GM12878 (cell line): ENCODE data around the gene SPP2. TPM values are rescaled to one million over a fixed set of nuclear protein-coding genes. Genes with fewer than 3 reads are reported as not detected.
A peak's percentile ranks its signal among the peaks of the same experiment; 100 is the strongest.

Source experiments
- ATAC-seq: fragments of 200-7000 bp; cut with Tn5 transposase; 3 replicates; pipeline ENCODE4 v1.9.1; 2020; ENCODE audit warnings: mild to moderate bottlenecking, moderate library complexity
- BruUV-seq: library from RNA; stranded (reverse); fragments of 400-500 nt; replicated peaks from 2 replicates; lab custom pipeline; 2021; lab: Mats Ljungman, UMichigan
- CTCF ChIA-PET: fragments of 300-600 bp; sonication (Branson Sonifier 250); formaldehyde crosslinking; extraction: SDS; loops from one replicate; lab custom pipeline; 2021; ENCODE audit warnings: inconsistent platforms; lab: Yijun Ruan, JAX
- POLR2A ChIA-PET: fragments of 350-600 bp; formaldehyde crosslinking; extraction: SDS; loops from one replicate; lab custom pipeline; 2021; ENCODE audit warnings: inconsistent platforms; lab: Charles Lee
- RAD21 ChIA-PET: fragments of 300-600 bp; sonication (Branson Sonifier 250); formaldehyde crosslinking; loops from one replicate; lab custom pipeline; 2023; ENCODE audit warnings: antibody characterized with exemption; ENCODE audit not compliant: unreplicated experiment; lab: Charles Lee
- SMC1A ChIA-PET: fragments of 300-600 bp; sonication (Branson Sonifier 250); formaldehyde crosslinking; loops from one replicate; lab custom pipeline; 2023; ENCODE audit not compliant: unreplicated experiment, uncharacterized antibody; lab: Charles Lee
- DNase-seq: peaks from one replicate; pipeline ENCODE4 v3.0.0-alpha.2; 2011; ENCODE audit warnings: low read depth, low spot score
- FAIRE-seq: peaks from 3 replicates; lab custom pipeline; 2011; peaks lifted over from hg19 to GRCh38; lab: Jason Lieb, UNC
- H2AFZ ChIP-seq: 2 replicates; pipeline ENCODE4 v1.6.0; 2011; ENCODE audit warnings: low read depth, low read length, control low read depth; ENCODE audit not compliant: control insufficient read depth
- H3K27ac ChIP-seq: 2 replicates; pipeline ENCODE4 v1.5.1; 2011; ENCODE audit warnings: control low read depth; ENCODE audit not compliant: control insufficient read depth, insufficient read depth
- H3K27me3 ChIP-seq, 2 experiments: replicated peaks in 1 of 2; 2 replicates each; pipeline versions ENCODE4 v1.6.0 to v1.6.1; 2011; ENCODE audit warnings: low read length in 1 of 2; ENCODE audit not compliant: control insufficient read depth in 2 of 2, insufficient read depth in 2 of 2
- H3K36me3 ChIP-seq, 2 experiments: 2 replicates each; pipeline ENCODE4 v1.5.1; 2011; ENCODE audit warnings: low read length in 1 of 2; ENCODE audit not compliant: control insufficient read depth in 2 of 2, insufficient read depth in 2 of 2
- H3K4me1 ChIP-seq: 2 replicates; pipeline ENCODE4 v1.6.1; 2011; ENCODE audit warnings: mild to moderate bottlenecking, low read length, moderate library complexity, mixed read lengths; ENCODE audit not compliant: control insufficient read depth, insufficient read depth
- H3K4me2 ChIP-seq: 2 replicates; pipeline ENCODE4 v1.6.0; 2011; ENCODE audit warnings: control low read depth; ENCODE audit not compliant: control insufficient read depth, insufficient read depth
- H3K4me3 ChIP-seq: fragments of 200-600 bp; sonication (generic); 2 replicates; pipeline ENCODE4 v1.5.1; 2016
- H3K79me2 ChIP-seq: 2 replicates; pipeline ENCODE4 v1.6.0; 2011; ENCODE audit warnings: low read length; ENCODE audit not compliant: control insufficient read depth, insufficient read depth
- H3K9ac ChIP-seq: 2 replicates; pipeline ENCODE4 v1.8.0; 2011; ENCODE audit warnings: low read length, control low read depth, mixed read lengths; ENCODE audit not compliant: control insufficient read depth, insufficient read depth
- H3K9me3 ChIP-seq: replicated peaks from 3 replicates; pipeline ENCODE4 v1.5.1; 2011; ENCODE audit warnings: mild to moderate bottlenecking, low read length; ENCODE audit not compliant: control insufficient read depth, insufficient read depth
- H4K20me1 ChIP-seq: 2 replicates; pipeline ENCODE4 v1.6.0; 2011; ENCODE audit not compliant: control insufficient read depth, insufficient read depth
- ATF7 ChIP-seq: fragments of 450-650 bp; IDR thresholded peaks from 2 replicates; pipeline ENCODE4 v1.6.1; 2016; ENCODE audit warnings: low read depth, mild to moderate bottlenecking
- CEBPB ChIP-seq, 2 experiments: fragments of 150-350 bp in 1 of 2; IDR thresholded peaks; 2 replicates each; pipeline ENCODE4 v1.6.1; 2012 to 2014; ENCODE audit warnings: low read depth in 2 of 2, low read length in 2 of 2, borderline replicate concordance in 1 of 2, inconsistent platforms in 1 of 2
- HDAC6 ChIP-seq: fragments of 200-600 bp; sonication (generic); IDR thresholded peaks from one replicate; pipeline ENCODE4 v1.8.0; 2017; ENCODE audit warnings: antibody characterized with exemption; ENCODE audit not compliant: unreplicated experiment
- MYB ChIP-seq: fragments of 150-350 bp; IDR thresholded peaks from 2 replicates; pipeline ENCODE4 v1.6.1; 2014; ENCODE audit warnings: mild to moderate bottlenecking, low read depth, low read length, borderline replicate concordance
- POLR2A ChIP-seq: IDR thresholded peaks from 2 replicates; pipeline ENCODE4 v1.6.1; 2011; ENCODE audit warnings: low read depth, mild to moderate bottlenecking, low read length
- SIX5 ChIP-seq: IDR thresholded peaks from 2 replicates; pipeline ENCODE4 v1.6.1; 2011; ENCODE audit warnings: mild to moderate bottlenecking, low read depth, low read length, moderate library complexity; ENCODE audit not compliant: severe bottlenecking
- TARDBP ChIP-seq: IDR thresholded peaks from 2 replicates; pipeline ENCODE4 v1.6.1; 2016; ENCODE audit warnings: borderline replicate concordance
- TBL1XR1 ChIP-seq: IDR thresholded peaks from 2 replicates; pipeline ENCODE4 v1.6.1; 2012; ENCODE audit warnings: low read depth, low read length, improper control_type of control experiment
- ZBED1 ChIP-seq: IDR thresholded peaks from 2 replicates; pipeline ENCODE4 v1.6.1; 2016; ENCODE audit warnings: borderline replicate concordance
- ZNF274 ChIP-seq: IDR thresholded peaks from one replicate; pipeline ENCODE4 v1.8.0; 2011; ENCODE audit not compliant: insufficient read length, insufficient read depth
- WGBS: methylation state at CpG from one replicate; pipeline ENCODE4 v1.1.6; 2016; ENCODE audit warnings: low lambda C conversion rate; ENCODE audit not compliant: insufficient replicate concordance, insufficient coverage; ENCODE audit errors: missing lambda C conversion rate; 5-methylcytosine and 5-hydroxymethylcytosine counted together
- in situ Hi-C: fragments of 300-500 bp; cut with MboI; formaldehyde crosslinking; loops from 9 replicates; pipeline ENCODE4 v1.14.3; 2018; ENCODE audit warnings: mixed read lengths
- intact Hi-C: fragments of 100-400 bp; cut with micrococcal nuclease; formaldehyde crosslinking; loops from one replicate; pipeline ENCODE4 v1.14.2; 2022; ENCODE audit not compliant: unreplicated experiment
- polyA plus RNA-seq, 11 experiments: library from polyadenylated mRNA; depleted of rRNA in 4 of 11; unstranded in 6 of 11; stranded (reverse) in 5 of 11; fragments of >200 nt; fragmentation: Nextera tagmentation in 4 of 11; fragmentation: Illumina TruSeq in 1 of 11; extraction: Ambion mirVana in 4 of 11; extraction: Trizol in 1 of 11; gene quantifications; 1 replicate in 1 of 11; 2 replicates in 10 of 11; pipeline versions ENCODE4 v1.2.1 to v1.2.3, GENCODE V29; 2011 to 2016; ENCODE audit warnings: inconsistent platforms in 2 of 11, missing spikeins in 2 of 11, low read depth in 1 of 11
- total RNA-seq, 4 experiments: library from RNA; depleted of rRNA in 3 of 4; stranded (reverse); fragments of >200 nt in 3 of 4; fragmentation: Illumina TruSeq in 1 of 4; extraction: Trizol in 1 of 4; gene quantifications; 2 replicates each; pipeline versions ENCODE4 v1.2.1 to v1.2.3, GENCODE V29; 2013 to 2021
- TF ChIP-seq, protein P1 (sequence below): IDR thresholded peaks from 2 replicates; pipeline ENCODE4 v1.6.1; 2011; ENCODE audit warnings: borderline replicate concordance, low read depth, mild to moderate bottlenecking, moderate library complexity, mixed read lengths, low read length; ENCODE audit not compliant: insufficient read depth; ENCODE audit errors: extremely low read length
- TF ChIP-seq, protein P2 (sequence below): IDR thresholded peaks from 2 replicates; pipeline ENCODE4 v1.6.1; 2011; ENCODE audit warnings: borderline replicate concordance, low read depth, mild to moderate bottlenecking, moderate library complexity, low read length; ENCODE audit not compliant: insufficient read depth, poor library complexity, severe bottlenecking

SPP2 gene
- total and polyA plus RNA-seq, 10 of the 15 experiments (the other 5 are each of a cell fraction or from before 2014, with no cell fraction given): not detected

DNA sequence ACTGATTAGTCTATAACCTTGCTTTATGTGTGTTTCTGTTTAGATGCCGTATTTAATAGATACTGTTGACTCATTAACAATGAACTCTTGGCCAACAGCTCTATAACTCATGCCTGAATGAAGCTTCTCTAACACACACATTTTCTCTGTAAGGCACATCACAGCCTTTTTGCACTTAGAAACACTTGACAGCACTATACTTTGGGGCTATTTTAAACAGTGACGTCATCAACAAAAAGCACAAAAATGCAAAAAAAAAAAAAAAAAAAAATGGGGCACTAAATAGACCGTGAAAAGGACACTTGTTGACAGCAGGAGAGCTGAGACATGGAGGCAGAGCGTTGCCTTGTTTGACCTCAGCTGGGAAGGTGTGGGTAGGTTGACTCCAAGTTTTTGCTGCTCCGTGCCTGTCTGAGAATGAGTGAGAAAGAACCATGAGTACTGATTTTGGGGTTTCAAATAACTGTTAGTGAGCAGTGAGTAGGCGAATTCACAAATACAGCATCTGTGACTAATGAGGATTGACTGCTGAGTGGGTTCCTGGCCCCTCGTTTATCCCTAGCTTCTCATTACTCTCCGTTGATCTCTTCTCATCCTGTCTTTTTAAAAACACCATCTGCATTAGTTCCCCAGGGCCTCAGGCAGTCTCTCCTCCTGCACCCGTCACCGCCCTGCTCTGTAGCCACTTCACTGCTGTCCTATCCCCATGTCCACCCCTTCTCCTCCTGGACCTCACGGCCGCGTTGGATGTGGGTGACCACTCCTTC lies 24.4 kb downstream of the SPP2 start:
- FAIRE-seq: no peak
- no peak overlapping the region for H3K9ac ChIP-seq
- no peaks in the 10 kb centered on the region for H3K4me1 ChIP-seq
- WGBS: 32% methylated on average over 12 of the region's 13 CpGs
- intact Hi-C loops: no loop called here
- no TSS peak for BruUV-seq
- no peak overlapping the region for H3K27ac ChIP-seq
- no peak overlapping the region for H2AFZ ChIP-seq
- ChIA-PET RAD21 (no interaction called here), POLR2A (no interaction called here)
- TF ChIP-seq ZNF274 (no peak), TBL1XR1 (no peak), SIX5 (no peak), TARDBP (no peak), HDAC6 (no peak), ZBED1 (no peak), CEBPB (IDR thresholded peaks at IDR 0.05; ENCODE audit: borderline replicate concordance in 1 of 2, low read depth in 2 of 2, low read length in 2 of 2) (no peak), MYB (no peak), POLR2A (no peak), ATF7 (peak; percentile 75)
- TF ChIP-seq, protein P1, sequence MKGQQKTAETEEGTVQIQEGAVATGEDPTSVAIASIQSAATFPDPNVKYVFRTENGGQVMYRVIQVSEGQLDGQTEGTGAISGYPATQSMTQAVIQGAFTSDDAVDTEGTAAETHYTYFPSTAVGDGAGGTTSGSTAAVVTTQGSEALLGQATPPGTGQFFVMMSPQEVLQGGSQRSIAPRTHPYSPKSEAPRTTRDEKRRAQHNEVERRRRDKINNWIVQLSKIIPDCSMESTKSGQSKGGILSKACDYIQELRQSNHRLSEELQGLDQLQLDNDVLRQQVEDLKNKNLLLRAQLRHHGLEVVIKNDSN: no peak
- TF ChIP-seq, protein P2, sequence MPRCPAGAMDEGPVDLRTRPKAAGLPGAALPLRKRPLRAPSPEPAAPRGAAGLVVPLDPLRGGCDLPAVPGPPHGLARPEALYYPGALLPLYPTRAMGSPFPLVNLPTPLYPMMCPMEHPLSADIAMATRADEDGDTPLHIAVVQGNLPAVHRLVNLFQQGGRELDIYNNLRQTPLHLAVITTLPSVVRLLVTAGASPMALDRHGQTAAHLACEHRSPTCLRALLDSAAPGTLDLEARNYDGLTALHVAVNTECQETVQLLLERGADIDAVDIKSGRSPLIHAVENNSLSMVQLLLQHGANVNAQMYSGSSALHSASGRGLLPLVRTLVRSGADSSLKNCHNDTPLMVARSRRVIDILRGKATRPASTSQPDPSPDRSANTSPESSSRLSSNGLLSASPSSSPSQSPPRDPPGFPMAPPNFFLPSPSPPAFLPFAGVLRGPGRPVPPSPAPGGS: peak; percentile 22
- TF ChIP-seq, all 136 proteins: peak for 2
- CTCF ChIA-PET: interaction anchor here (0.7 kb wide), 1 partner anchor 165 kb away, joined by 3 read pairs; no protein-coding TSS in a partner anchor
- SMC1A ChIA-PET: no interaction called here
- H3K27me3 ChIP-seq: no peaks in the 10 kb centered on the region
- H3K36me3 ChIP-seq: no peaks in the 10 kb centered on the region
- no peaks in the 10 kb centered on the region for H3K79me2 ChIP-seq
- no peak for DNase-seq
- H3K9me3 ChIP-seq: no peaks in the 10 kb centered on the region
- no peak overlapping the region for H3K4me2 ChIP-seq
- H3K4me3 ChIP-seq: no peak overlapping the region
- no peak for ATAC-seq
- H4K20me1 ChIP-seq: no peaks in the 10 kb centered on the region
- in situ Hi-C loops: no loop called here
